ENCODE data around the gene HOPX. TPM values are rescaled to one million over a fixed set of nuclear protein-coding genes. Genes with fewer than 3 reads are reported as not detected.

Gene HOPX
- total RNA-seq, 1 experiment from 2014 or later, result not detected

DNA sequence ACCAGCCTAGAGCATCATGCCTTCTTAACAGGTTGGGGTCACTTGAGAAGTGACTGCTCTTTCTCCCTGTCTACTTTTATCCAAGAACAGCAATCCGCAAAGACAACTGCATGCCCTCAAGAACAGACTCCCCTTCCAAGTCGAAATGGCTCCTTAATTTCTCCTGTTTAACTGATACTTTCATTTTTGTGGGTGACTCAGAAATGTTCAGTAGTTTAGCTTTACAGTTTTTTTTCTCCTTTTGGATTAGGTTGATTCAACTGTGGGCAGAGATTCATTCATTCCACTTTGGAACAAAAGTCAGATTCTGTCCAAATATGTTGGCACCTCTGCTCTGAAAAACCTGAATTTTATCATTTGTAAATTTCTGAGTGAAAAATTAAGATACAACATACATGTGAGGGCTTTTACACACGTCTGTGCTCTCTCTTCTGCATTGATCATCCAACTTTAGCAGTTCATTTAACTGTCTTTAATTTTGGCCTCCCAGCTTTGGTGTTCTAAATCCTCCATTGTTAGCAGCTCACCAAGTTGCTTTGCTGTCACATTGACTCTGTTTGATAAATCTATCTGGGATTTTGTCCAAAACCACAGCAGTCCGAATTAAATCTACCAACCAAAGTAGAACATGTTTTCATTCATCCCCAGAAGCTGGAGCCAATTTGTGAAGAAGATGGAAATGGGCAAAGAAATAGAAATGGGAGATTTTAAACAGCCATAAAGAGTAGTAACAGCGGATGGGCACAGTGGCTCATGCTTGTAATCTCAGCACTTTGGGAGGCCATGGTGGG lies 50.0 kb downstream of the HOPX start:
- Histone ChIP-seq H4K8ac (replicated peaks; ENCODE audit: insufficient read length, low read depth, low read length) (no peak overlapping the region), H4K20me1 (ENCODE audit: control insufficient read depth, insufficient read depth, insufficient read length) (no peaks in the 10 kb centered on the region), H2BK15ac (ENCODE audit: low read depth, low read length) (no peak overlapping the region), H3K18ac (ENCODE audit: insufficient read length, low read depth, low read length) (no peak overlapping the region), H2BK120ac (ENCODE audit: low read depth, low read length, poor library complexity, severe bottlenecking) (no peak overlapping the region), H3K9ac (ENCODE audit: extremely low read depth, insufficient read length, low read length) (no peak overlapping the region), H3K14ac (ENCODE audit: insufficient read depth, low read length) (no peak overlapping the region), H2BK5ac (ENCODE audit: insufficient read length, low read length) (no peak overlapping the region), H3T11ph (ENCODE audit: low read length) (no peak overlapping the region), H2BK20ac (ENCODE audit: low read depth, low read length, poor library complexity, severe bottlenecking) (no peak overlapping the region), H2AFZ (ENCODE audit: low read length) (no peak overlapping the region), H3K27ac (ENCODE audit: insufficient read length, low read depth, low read length) (no peak overlapping the region), H2AK5ac (ENCODE audit: insufficient read length, low read length) (no peak overlapping the region), H3K23me2 (ENCODE audit: insufficient read length, low read depth, low read length, poor library complexity, severe bottlenecking) (no peaks in the 10 kb centered on the region), H3K27me3 (ENCODE audit: insufficient read depth, low read length) (no peaks in the 10 kb centered on the region), H3K4me1 (ENCODE audit: insufficient read depth, low read length) (no peaks in the 10 kb centered on the region), H3K9me3 (ENCODE audit: control insufficient read depth, low read depth, low read length) (no peaks in the 10 kb centered on the region), H4K91ac (ENCODE audit: insufficient read length, low read depth, low read length) (no peak overlapping the region), H3K79me1 (ENCODE audit: insufficient read depth, low read depth, low read length, poor library complexity, severe bottlenecking) (no peaks in the 10 kb centered on the region), H3K4me2 (ENCODE audit: insufficient read depth, insufficient read length, low read length) (no peak overlapping the region), H3K4ac (ENCODE audit: low read depth, low read length) (no peak overlapping the region), H3K56ac (ENCODE audit: insufficient read length, low read depth, low read length) (no peak overlapping the region), H3K23ac (ENCODE audit: insufficient read length, low read depth, low read length) (no peak overlapping the region), H2BK12ac (ENCODE audit: insufficient read length, low read depth, low read length) (no peak overlapping the region), H4K5ac (ENCODE audit: insufficient read length, low read depth, low read length) (no peak overlapping the region), H3K79me2 (ENCODE audit: insufficient read depth, low read length) (no peaks in the 10 kb centered on the region)
- Mint-ChIP-seq H3K27me3 (ENCODE audit: low read depth) (peaks cover 33% of the 10 kb centered on the region), H3K27ac (no peak overlapping the region), H3K36me3 (ENCODE audit: insufficient read depth in 1 of 3, low read depth in 3 of 3) (peaks cover 2 to 14% (median 3%) of the 10 kb centered on the region in 3 experiments; a peak in 5 of 7 replicates), H3K9me3 (peaks cover 9 to 17% of the 10 kb centered on the region in 2 experiments), H3K4me3 (no peak overlapping the region), H3K4me1 (peaks cover 0 to 2% of the 10 kb centered on the region in 2 experiments; a peak in 2 of 4 replicates)
- no CpG with 5 or more reads among the region's 5 CpGs for WGBS (ENCODE audit: extremely low coverage, insufficient read length, low lambda C conversion rate)
- no peak for DNase-seq
- TF ChIP-seq, protein P1, sequence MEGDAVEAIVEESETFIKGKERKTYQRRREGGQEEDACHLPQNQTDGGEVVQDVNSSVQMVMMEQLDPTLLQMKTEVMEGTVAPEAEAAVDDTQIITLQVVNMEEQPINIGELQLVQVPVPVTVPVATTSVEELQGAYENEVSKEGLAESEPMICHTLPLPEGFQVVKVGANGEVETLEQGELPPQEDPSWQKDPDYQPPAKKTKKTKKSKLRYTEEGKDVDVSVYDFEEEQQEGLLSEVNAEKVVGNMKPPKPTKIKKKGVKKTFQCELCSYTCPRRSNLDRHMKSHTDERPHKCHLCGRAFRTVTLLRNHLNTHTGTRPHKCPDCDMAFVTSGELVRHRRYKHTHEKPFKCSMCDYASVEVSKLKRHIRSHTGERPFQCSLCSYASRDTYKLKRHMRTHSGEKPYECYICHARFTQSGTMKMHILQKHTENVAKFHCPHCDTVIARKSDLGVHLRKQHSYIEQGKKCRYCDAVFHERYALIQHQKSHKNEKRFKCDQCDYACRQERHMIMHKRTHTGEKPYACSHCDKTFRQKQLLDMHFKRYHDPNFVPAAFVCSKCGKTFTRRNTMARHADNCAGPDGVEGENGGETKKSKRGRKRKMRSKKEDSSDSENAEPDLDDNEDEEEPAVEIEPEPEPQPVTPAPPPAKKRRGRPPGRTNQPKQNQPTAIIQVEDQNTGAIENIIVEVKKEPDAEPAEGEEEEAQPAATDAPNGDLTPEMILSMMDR (conservative IDR thresholded peaks at IDR 0.05), result no peak
